H7 (cell line): Measurements from ENCODE around the gene MRPL57. TPM values are rescaled to one million over a fixed set of nuclear protein-coding genes. Genes with fewer than 3 reads are reported as not detected.
A peak's percentile ranks its signal among the peaks of the same experiment; 100 is the strongest.
"Not testable (repeated sequence)": the region's sequence is repeated elsewhere in the genome, so short reads cannot be mapped to it uniquely, and the experiment has no call there.

Experiments used
- DNase-seq: peaks from one replicate; pipeline ENCODE4 v3.0.0; 2012
- H3K27me3 ChIP-seq: 2 replicates; pipeline ENCODE4 v1.6.0; 2011; ENCODE audit warnings: mild to moderate bottlenecking, low read length; ENCODE audit not compliant: control insufficient read depth, insufficient read depth
- H3K36me3 ChIP-seq: replicated peaks from 2 replicates; pipeline ENCODE4 v1.5.1; 2011; ENCODE audit warnings: low read length; ENCODE audit not compliant: control insufficient read depth, insufficient read depth
- H3K4me3 ChIP-seq: 2 replicates; pipeline ENCODE4 v1.5.1; 2011; ENCODE audit warnings: low read depth, mild to moderate bottlenecking, control low read depth, low read length, moderate library complexity; ENCODE audit not compliant: insufficient read depth
- total RNA-seq: library from RNA; depleted of rRNA; stranded (reverse); fragments of >200 nt; shearing (Covaris generic); gene quantifications from 2 replicates; pipeline ENCODE4 v1.2.3, GENCODE V29; 2014; rRNA removed

Gene MRPL57
- total RNA-seq: 34.2 and 39.3 TPM in 2 replicates

DNA sequence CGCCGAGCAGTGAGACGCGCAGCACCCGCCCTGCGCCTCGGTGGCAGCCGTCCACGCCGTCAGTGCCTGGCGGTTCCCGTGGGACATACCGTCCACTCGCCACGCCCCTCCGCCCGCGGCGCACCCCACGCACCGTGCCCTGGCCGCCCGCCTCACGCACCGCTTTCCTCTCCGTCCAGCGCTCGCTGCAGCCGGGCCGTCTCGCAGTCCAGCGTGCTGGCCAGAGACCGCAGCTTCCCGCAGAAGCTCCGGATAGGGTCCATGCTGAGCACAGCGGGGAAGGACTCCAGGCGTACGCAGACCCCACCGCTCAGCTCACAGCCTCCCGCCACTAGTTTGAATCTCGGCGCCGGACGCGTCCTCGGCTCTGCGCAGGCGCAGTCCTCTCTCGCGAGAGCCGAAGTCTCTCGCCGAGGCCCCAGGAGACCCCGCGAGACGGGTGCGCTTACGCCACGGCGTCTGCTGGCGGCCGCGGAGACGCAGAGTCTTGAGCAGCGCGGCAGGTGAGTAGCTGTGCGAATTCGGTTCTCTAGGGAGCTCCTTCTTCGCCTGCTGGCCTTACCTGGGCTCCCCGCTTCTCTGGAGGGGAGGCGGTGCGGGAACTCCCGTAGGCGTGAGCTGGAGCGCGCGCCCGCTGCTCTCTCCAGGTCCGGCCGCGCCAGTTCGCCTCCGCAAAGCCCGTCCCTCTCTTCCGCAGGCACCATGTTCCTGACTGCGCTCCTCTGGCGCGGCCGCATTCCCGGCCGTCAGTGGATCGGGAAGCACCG, at the start of gene MRPL57, which contains the start of gene SKA3:
Gene MRPL57, plus strand, starts transcription at position 444 of the 767 bp plus-strand sequence. Its CDS starts 259 bp downstream, at position 703.
Gene SKA3, minus strand, starts transcription at position 338 of the 767 bp plus-strand sequence. Its CDS starts 75 bp downstream, at position 263.
- peak; percentile 97 for DNase-seq
- Histone ChIP-seq H3K27me3 (no peaks in the 10 kb centered on the region), H3K36me3 (peaks cover 3% of the 10 kb centered on the region), H3K4me3 (peak within 1 kb of the TSS; percentile 88)

DNA sequence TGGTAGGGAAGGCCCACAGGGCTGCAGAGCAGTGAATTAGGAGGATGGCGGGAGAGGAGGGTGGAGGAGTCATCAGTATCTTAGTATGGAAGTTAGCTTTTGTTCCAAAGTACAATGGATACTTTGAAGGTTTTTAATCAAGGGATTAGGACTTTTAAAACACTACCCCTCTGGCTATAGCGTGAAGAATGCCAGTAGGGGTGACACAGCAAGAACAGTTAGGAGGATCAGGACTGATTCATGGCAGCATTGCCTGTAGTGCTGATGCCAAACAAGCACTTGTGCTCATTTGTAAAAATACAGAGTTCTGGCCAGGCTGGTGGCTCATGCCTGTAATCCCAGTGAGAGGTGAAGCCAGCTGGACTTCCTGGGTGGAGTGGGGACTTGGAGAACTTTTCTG, 46.3 kb upstream of the MRPL57 start:
- Histone ChIP-seq H3K4me3 (no peak overlapping the region), H3K27me3 (no peaks in the 10 kb centered on the region), H3K36me3 (no peaks in the 10 kb centered on the region)
- no peak for DNase-seq

DNA sequence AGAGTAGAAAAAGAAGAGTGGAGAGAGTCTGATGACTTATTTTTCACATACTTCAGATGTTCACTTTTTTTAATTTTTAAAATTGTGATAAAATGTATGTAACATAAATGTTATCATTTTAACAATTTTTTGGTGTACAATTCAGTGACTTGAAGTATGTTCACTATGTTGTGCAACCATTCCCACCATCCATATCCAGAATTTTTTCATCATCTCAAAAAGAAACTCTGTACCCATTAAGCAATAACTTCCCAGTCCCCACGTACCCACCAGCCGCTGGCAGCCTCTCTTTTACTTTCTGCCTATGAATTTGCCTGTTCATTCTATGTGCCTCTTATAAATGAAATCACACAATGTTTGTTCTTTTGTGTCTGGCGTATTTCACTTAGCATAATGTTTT, 43.4 kb upstream of the MRPL57 start:
- Histone ChIP-seq H3K4me3 (no peak overlapping the region), H3K27me3 (no peaks in the 10 kb centered on the region), H3K36me3 (no peaks in the 10 kb centered on the region)
- no peak for DNase-seq

DNA sequence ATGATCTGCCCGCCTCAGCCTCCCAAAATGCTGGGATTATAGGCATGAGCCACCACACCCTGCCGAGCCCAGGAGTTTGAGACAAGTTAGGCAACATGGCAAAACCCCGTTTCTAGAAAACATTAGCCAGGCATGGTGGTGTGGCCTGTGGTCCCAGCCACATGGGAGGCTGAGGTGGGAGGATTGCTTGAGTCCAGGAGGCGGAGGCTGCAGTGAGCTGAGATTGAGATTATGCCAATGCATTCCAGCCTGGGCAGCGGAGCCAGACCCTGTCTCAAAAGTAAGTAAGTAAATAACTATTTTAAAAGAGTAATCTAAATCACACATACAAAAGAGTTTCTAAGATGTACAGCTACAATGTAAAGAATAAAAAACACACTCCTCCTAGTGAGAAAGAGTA, 42.0 kb upstream of the MRPL57 start:
- Histone ChIP-seq H3K36me3 (no peaks in the 10 kb centered on the region), H3K4me3 (no peak overlapping the region), H3K27me3 (no peaks in the 10 kb centered on the region)
- no peak for DNase-seq

DNA sequence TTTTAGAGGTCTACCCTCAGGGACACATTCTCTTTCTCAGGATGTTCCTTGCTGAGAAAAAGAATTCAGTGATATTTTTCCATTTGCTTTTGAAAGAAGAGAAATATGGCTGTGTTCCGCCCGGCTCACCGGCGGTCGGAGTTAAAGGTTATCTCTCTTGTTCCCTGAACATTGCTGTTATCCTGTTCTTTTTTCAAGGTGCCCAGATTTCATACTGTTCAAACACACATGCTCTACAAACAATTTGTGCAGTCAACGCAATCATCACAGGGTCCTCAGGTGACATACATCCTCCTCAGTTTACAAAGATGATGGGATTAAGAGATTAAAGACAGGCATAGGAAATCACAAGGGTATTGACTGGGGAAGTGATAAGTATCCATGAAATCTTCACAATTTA, 40.6 kb upstream of the MRPL57 start:
- not testable (repeated sequence) for DNase-seq, H3K36me3 ChIP-seq, H3K4me3 ChIP-seq, H3K27me3 ChIP-seq

DNA sequence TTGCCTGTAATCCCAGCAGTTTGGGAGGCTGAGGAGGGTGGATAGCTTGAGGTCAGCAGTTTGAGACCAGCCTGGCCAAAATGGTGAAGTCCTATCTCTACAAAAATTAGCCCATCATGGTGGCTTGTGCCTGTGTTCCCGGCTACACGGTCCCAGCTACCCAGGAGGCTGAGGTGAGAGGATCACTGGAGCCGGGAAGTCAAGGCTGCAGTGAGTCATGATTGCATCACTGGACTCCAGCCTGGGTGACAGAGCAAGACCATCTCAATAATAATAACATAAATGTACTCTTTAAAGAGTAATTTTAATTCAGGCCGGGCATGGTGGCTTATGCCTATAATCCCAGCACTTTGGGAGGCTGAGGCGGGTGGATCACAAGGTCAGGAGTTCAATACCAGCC, 38.8 kb upstream of the MRPL57 start:
- Histone ChIP-seq H3K27me3 (no peaks in the 10 kb centered on the region), H3K36me3 (peaks cover 1% of the 10 kb centered on the region; the same call in 1 of the 2 replicates), H3K4me3 (no peak overlapping the region)
- DNase-seq: no peak

DNA sequence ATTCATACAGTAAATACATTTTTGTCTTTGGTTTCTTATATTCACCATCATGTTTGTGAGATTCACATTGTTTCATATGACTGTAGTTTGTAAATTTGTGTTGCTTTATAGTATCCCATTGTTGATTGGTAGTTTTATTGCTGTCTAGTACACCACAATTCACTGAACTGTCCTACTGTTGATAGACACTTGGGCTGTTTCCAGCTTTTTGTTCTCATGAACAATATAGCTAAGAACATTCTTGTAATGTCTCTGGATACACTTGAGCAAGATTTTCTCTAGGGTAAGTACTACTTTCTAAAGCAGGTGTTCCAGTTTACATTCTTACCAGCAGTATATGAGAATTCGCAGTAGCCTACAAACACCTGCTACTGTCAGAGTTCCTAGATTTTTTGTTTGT, 37.9 kb upstream of the MRPL57 start:
- DNase-seq: no peak
- Histone ChIP-seq H3K36me3 (peaks cover 1% of the 10 kb centered on the region; the same call in 1 of the 2 replicates), H3K27me3 (no peaks in the 10 kb centered on the region), H3K4me3 (no peak overlapping the region)

DNA sequence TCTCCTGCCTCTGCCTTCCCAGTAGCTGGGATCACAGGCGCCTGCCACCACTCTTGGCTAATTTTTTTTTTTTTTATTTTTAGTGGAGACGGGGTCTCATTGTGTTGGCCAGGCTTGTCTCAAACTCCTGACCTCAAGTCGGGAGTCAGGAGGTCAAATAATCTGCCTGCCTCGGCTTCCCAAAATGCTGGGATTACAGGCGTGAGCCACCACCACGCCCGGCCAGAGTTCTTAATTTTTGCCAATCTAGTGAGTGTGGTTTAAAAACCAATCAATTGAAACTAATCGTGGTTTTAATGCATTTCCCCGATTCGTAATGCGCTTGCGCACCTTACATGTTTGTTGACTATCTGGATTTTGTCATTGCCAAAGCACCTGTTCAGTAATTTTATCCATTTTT, 37.1 kb upstream of the MRPL57 start:
- Histone ChIP-seq H3K27me3 (no peaks in the 10 kb centered on the region), H3K4me3 (no peak overlapping the region), H3K36me3 (peaks cover 3% of the 10 kb centered on the region)
- DNase-seq: no peak

DNA sequence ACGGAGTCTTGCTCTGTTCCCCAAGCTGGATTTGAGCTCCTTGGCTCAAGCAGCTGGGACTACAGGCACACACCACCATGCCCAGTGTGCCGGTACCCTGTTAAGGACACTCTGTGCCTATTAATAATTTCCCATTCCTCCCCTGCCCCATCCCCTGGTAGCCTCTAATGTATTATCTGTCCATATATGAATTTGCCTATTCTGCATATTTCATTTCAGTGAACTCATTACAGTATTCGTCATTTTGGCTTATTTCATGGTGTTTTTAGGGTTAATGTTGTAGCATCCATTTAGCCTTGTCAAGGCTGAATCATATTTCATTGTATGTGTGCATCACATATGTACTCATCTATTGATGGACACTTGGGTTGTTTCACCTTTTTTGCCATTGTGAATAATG, 33.7 kb upstream of the MRPL57 start:
- Histone ChIP-seq H3K27me3 (no peaks in the 10 kb centered on the region), H3K36me3 (peaks cover 8% of the 10 kb centered on the region), H3K4me3 (no peak overlapping the region)
- DNase-seq: no peak

DNA sequence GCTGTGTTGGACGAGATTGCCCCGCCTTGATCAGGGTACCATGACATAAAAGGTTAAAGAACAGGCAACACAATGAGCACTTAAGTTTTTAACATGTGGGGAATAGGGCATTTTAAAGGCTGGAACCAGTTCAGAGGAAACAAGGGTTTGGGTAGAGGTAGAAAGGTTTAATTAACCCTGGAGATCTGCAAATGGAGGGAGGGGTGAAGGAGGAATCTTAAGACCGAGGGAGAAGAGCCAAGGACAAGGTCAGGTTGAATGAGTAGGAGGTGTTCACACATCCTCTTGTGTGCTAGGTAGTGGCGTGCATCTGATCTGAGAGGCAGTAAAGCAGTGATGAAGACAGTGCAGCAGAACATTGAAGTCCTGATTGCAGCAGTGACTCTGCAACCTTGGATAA, 28.6 kb upstream of the MRPL57 start:
- Histone ChIP-seq H3K27me3 (no peaks in the 10 kb centered on the region), H3K4me3 (no peak overlapping the region), H3K36me3 (peaks cover 7% of the 10 kb centered on the region)
- DNase-seq: peak; percentile 33

DNA sequence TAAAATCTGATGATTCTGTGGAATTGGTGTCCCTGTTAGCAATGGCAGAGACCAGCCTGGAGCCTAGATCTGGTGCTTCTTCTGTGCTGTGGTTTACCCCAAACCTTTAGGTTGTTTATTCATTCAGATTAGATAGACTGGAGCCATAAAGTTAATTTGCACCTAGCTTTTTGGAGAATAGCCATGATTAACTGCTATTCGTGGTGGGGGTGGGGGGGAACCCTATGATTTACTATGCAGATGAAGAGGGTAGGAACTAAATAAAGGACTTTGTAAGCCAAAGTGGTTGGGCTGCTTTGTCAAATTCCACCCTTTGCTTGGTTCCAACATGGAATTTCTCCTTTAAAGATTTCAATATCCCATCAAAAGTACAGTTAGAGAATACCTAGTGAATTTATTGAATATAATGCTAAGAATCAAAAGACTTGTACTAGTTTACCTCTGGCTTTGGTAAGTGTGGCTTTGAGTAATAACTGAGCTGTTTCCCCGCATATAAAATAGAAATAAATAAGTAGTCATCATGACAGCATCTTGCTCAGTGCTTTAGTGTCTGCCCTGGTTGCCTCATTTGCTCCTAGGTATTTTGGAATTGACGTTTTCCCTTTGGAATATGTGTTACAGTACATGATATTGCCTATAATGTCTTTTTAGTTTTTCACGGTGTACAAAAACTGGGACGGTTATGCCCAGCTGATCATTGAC, 27.8 kb upstream of the MRPL57 start:
- H3K4me3 ChIP-seq: no peak overlapping the region
- peak; percentile 15 for DNase-seq
- no peaks in the 10 kb centered on the region for H3K27me3 ChIP-seq
- H3K36me3 ChIP-seq: peaks cover 7% of the 10 kb centered on the region

DNA sequence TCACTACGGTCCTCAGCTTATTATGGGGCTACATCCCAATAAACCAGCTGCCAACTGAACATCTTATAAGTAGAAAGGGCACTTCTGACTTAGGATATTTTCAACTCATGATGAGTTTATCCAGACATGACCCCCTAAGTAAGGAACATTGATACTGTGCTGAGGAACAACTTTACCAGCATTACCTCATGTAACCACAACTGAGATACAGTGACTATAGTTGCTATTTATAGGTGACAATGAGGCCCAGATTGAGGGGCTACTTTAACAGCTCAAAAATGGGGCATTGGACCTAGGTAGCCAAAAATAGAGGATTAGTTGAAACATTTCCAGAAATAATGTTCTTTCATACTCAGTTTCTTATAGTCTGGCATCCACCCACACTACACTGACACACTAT, 26.9 kb upstream of the MRPL57 start:
- H3K27me3 ChIP-seq: no peaks in the 10 kb centered on the region
- H3K36me3 ChIP-seq: peaks cover 5% of the 10 kb centered on the region
- no peak for DNase-seq
- H3K4me3 ChIP-seq: no peak overlapping the region

DNA sequence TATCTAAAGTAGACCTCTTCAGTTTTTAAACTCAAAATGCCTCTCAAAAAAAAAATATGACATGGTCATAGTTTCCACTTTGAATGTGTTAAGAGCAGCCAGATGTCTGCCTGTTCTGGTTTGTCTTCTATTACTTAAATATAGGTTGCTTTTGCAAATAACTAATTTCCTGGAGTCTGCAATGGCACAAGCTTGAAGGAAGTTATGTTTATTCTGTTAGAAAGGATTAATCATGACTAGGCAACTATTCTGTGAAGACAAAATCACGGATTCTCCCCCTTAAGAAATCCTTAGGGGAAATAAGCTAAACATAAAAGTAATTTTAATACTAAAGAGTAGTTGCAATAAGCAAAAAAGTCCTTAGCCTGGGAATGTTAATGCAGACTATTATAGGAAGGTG, 26.4 kb upstream of the MRPL57 start:
- Histone ChIP-seq H3K4me3 (no peak overlapping the region), H3K27me3 (no peaks in the 10 kb centered on the region), H3K36me3 (peaks cover 5% of the 10 kb centered on the region)
- DNase-seq: no peak

DNA sequence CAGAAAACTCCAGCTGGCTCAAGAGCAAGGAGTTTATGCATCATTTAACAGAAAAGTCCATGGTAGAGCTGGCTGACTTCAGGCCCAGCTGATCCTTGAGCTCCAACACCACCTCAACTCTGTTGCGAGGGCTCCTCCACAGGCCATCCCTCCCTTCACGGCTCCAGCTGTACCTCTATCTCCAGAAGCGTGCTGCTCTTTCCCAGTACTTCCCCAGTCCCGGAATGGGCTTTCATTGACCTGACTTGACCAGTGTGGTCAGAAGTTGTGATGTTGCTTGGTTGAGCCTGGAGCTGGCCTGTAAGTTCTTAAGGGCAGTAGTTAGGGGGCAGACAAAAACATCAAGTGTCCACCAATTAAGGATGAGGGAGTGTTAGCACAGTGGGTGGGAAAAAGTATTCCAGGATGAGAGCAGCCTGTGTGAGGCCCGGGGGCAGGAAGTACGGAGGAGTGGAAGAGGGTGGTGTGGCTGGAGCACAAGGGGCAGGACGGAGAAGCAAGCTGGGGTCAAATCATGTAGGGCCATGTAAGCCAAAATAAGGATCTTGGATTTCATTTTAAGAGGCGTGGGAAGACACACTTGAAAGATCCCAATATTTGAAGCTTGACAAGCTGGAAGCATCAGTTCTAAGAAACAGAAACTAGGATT, 24.1 kb upstream of the MRPL57 start:
- H3K36me3 ChIP-seq: peaks cover 8% of the 10 kb centered on the region
- H3K4me3 ChIP-seq: no peak overlapping the region
- DNase-seq: peak; percentile 37
- no peaks in the 10 kb centered on the region for H3K27me3 ChIP-seq

DNA sequence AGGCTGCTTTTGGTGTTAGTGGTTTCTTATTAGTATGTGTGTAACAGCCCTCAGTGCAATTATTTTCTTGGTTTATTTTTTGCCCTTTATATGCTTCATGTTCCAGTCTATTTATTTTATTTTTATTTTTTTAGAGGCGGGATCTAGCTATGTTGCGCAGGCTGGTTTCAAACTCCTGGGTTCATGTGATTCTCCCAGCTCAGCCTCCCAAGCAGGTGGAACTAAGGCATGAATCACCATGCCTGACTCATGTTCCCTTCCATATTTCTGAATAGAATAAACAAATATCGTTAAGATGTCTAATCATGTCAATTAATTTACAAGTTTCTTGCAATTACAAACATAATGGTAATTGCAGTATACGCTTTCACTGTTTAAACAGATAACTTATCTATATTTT, 11.8 kb upstream of the MRPL57 start:
- Histone ChIP-seq H3K4me3 (no peak overlapping the region), H3K27me3 (no peaks in the 10 kb centered on the region), H3K36me3 (peaks cover 8% of the 10 kb centered on the region)
- no peak for DNase-seq
